NCI-H146 (cell line): ENCODE measurements around the gene TMEM108.
A peak's percentile ranks its signal among the peaks of the same experiment; 100 is the strongest.

Experiments used
- DNase-seq: peaks from one replicate; lab custom pipeline; 2025; lab: John Stamatoyannopoulos, UW

Gene TMEM108

GRCh38 chr3:133277813-133278212 lies 239.6 kb downstream of the TMEM108 start:
- DNase-seq, result no peak

GRCh38 chr3:133278260-133279043 lies 240.3 kb downstream of the TMEM108 start:
- no peak for DNase-seq

GRCh38 chr3:133280586-133280985 lies 242.4 kb downstream of the TMEM108 start:
- no peak for DNase-seq

- DNase-seq, result no peak
Measured at GRCh38 chr3:133282236-133282635, 244.0 kb downstream of the TMEM108 start.

- DNase-seq, result no peak
Measured at GRCh38 chr3:133283958-133284807, 246.0 kb downstream of the TMEM108 start.

- DNase-seq, result no peak
Measured at GRCh38 chr3:133289322-133289721, 251.1 kb downstream of the TMEM108 start.

GRCh38 chr3:133292296-133292695 lies 254.1 kb downstream of the TMEM108 start:
- no peak for DNase-seq

- no peak for DNase-seq
Measured at GRCh38 chr3:133293397-133294110, 255.4 kb downstream of the TMEM108 start.

- DNase-seq, result no peak
Measured at GRCh38 chr3:133294253-133294652, 256.1 kb downstream of the TMEM108 start.

- DNase-seq, result peak; percentile 25
Measured at GRCh38 chr3:133295199-133295901, 257.2 kb downstream of the TMEM108 start.

GRCh38 chr3:133295944-133296917 lies 258.0 kb downstream of the TMEM108 start:
- DNase-seq, result no peak

GRCh38 chr3:133296981-133297380 lies 258.8 kb downstream of the TMEM108 start:
- DNase-seq, result no peak

GRCh38 chr3:133300102-133300501 lies 261.9 kb downstream of the TMEM108 start:
- DNase-seq, result peak; percentile 73

GRCh38 chr3:133301194-133301593 lies 263.0 kb downstream of the TMEM108 start:
- no peak for DNase-seq

GRCh38 chr3:133301731-133302130 lies 263.5 kb downstream of the TMEM108 start:
- no peak for DNase-seq

GRCh38 chr3:133303430-133303829 lies 265.2 kb downstream of the TMEM108 start:
- no peak for DNase-seq

GRCh38 chr3:133317866-133318265 lies 279.7 kb downstream of the TMEM108 start:
- DNase-seq, result no peak

GRCh38 chr3:133328373-133328772 lies 290.2 kb downstream of the TMEM108 start:
- peak; percentile 80 for DNase-seq

GRCh38 chr3:133329626-133330025 lies 291.4 kb downstream of the TMEM108 start:
- peak; percentile 63 for DNase-seq

- DNase-seq, result peak; percentile 85
Measured at GRCh38 chr3:133330065-133330464, 291.9 kb downstream of the TMEM108 start.

GRCh38 chr3:133330522-133330921 lies 292.3 kb downstream of the TMEM108 start:
- DNase-seq, result no peak
